ENCODE data around the gene RNF31. TPM values are rescaled to one million over a fixed set of nuclear protein-coding genes. Genes with fewer than 3 reads are reported as not detected.
A peak's percentile ranks its signal among the peaks of the same experiment; 100 is the strongest.

Gene RNF31
- total RNA-seq, 2 donors from 2014 or later, result 75.5 to 82.9 TPM

DNA sequence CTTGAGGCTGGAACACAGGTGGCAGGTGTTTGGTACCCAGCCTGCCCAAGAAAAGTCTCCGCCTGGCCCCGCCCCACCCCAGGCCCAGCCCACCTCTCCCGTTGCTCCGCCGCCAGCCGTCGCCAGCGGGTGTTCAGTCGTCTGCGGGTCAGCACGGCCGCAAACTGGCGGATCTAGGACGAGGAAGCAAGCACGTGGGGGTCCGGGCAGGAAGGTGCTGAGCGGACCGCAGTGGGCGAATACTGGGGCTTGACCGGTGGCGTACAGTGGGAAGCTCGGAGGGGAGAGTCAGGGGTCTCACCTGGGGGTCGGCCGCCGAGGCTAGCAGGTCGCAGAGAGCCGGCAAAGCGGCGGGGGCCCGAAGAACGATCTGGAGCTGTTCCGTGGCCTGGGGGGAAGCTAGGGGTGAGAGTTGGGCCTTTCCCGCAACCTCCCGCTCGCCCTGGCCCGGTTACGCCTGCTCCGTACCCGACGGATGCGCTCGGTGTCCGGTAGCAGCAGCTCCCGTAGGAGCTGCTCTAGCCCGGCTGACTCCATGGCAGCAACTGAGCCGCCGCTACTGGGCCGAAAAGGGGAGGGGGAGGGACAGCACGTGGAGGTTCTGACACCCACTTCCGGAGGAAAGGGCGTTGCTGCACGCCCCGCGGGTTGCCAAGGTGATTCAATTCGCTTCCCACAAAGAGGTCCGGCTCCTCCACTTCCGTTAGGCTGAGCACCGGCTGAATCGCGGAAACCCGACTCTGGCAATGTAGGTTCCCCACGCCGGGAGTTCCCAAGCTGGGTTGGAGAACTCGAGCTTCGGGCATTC lies 41.2 kb downstream of the RNF31 start, which contains the start of gene IPO4:
Gene IPO4 (minus strand): TSS at position 566 of the 808 bp plus-strand sequence. CDS start 29 bp downstream, at position 537.
- no peaks in the 10 kb centered on the region for H3K9me3 Mint-ChIP-seq
- H3K27me3 ChIP-seq (ENCODE audit: control insufficient read depth, insufficient read depth, low read length, poor library complexity, severe bottlenecking), result no peaks in the 10 kb centered on the region
- peaks cover 52% of the 10 kb centered on the region for H3K36me3 Mint-ChIP-seq (ENCODE audit: low read depth)
- H3K36me3 ChIP-seq (ENCODE audit: control insufficient read depth, insufficient read depth, low read length), result peaks cover 72% of the 10 kb centered on the region
- 0 to 1% methylated on average over 27 to 65 of the region's 65 CpGs for WGBS, 2 experiments (ENCODE audit: insufficient coverage in 1 of 2, insufficient read length in 1 of 2)
- peak within 1 kb of the TSS; percentile 91 for H3K27ac Mint-ChIP-seq
- no peaks in the 10 kb centered on the region for H3K9me3 ChIP-seq (ENCODE audit: control insufficient read depth, low read length)
- peaks cover 6% of the 10 kb centered on the region for H3K4me1 Mint-ChIP-seq
- peak within 1 kb of the TSS; percentile 89 for H3K4me3 Mint-ChIP-seq
- TF ChIP-seq, protein P1, sequence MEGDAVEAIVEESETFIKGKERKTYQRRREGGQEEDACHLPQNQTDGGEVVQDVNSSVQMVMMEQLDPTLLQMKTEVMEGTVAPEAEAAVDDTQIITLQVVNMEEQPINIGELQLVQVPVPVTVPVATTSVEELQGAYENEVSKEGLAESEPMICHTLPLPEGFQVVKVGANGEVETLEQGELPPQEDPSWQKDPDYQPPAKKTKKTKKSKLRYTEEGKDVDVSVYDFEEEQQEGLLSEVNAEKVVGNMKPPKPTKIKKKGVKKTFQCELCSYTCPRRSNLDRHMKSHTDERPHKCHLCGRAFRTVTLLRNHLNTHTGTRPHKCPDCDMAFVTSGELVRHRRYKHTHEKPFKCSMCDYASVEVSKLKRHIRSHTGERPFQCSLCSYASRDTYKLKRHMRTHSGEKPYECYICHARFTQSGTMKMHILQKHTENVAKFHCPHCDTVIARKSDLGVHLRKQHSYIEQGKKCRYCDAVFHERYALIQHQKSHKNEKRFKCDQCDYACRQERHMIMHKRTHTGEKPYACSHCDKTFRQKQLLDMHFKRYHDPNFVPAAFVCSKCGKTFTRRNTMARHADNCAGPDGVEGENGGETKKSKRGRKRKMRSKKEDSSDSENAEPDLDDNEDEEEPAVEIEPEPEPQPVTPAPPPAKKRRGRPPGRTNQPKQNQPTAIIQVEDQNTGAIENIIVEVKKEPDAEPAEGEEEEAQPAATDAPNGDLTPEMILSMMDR (conservative IDR thresholded peaks at IDR 0.05), result no peak
- no peaks in the 10 kb centered on the region for H3K4me1 ChIP-seq (ENCODE audit: control insufficient read depth, insufficient read depth, low read length)
- peak; percentile 99 for DNase-seq
- H3K27me3 Mint-ChIP-seq (ENCODE audit: insufficient read depth), result no peaks in the 10 kb centered on the region
- H3K9ac ChIP-seq (ENCODE audit: extremely low read depth, low read length, poor library complexity, severe bottlenecking), result peak within 1 kb of the TSS; percentile 74
- peak within 1 kb of the TSS; percentile 63 for H3K27ac ChIP-seq (ENCODE audit: low read depth, low read length)
- H3K4me3 ChIP-seq (ENCODE audit: low read length), result peak within 1 kb of the TSS; percentile 89

DNA sequence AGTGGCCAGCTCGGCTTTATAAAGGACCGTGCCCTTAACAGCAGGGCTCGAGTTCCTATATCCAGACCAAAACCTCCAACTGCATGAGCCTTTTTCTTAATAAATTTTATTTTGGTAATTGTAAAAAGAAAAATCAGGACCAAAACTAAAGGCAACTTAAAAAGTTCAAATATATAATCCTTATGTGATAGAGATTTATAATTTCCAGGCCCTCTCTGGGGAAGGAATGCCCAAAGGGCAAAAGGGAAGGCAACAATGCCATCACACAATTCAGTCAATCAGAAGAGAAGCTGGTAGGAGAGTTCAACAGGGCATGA lies 41.7 kb downstream of the RNF31 start:
- peak overlapping the region; percentile 89 for H3K4me3 ChIP-seq (ENCODE audit: low read length)
- peaks cover 53% of the 10 kb centered on the region for H3K36me3 Mint-ChIP-seq (ENCODE audit: low read depth)
- peak overlapping the region; percentile 3 for H3K27ac Mint-ChIP-seq
- H3K9ac ChIP-seq (ENCODE audit: extremely low read depth, low read length, poor library complexity, severe bottlenecking), result no peak overlapping the region
- H3K27me3 ChIP-seq (ENCODE audit: control insufficient read depth, insufficient read depth, low read length, poor library complexity, severe bottlenecking), result no peaks in the 10 kb centered on the region
- WGBS, 2 experiments (ENCODE audit: insufficient coverage in 1 of 2, insufficient read length in 1 of 2), result 11% methylated on average over 3 of the region's 3 CpGs; no CpG with 5 or more reads in 1 of the 2 experiments
- no peaks in the 10 kb centered on the region for H3K27me3 Mint-ChIP-seq (ENCODE audit: insufficient read depth)
- no peaks in the 10 kb centered on the region for H3K9me3 ChIP-seq (ENCODE audit: control insufficient read depth, low read length)
- TF ChIP-seq, protein P1 (conservative IDR thresholded peaks at IDR 0.05), result no peak
- DNase-seq, result no peak
- no peaks in the 10 kb centered on the region for H3K9me3 Mint-ChIP-seq
- no peak overlapping the region for H3K27ac ChIP-seq (ENCODE audit: low read depth, low read length)
- H3K4me1 Mint-ChIP-seq, result peaks cover 6% of the 10 kb centered on the region
- H3K4me3 Mint-ChIP-seq, result peak overlapping the region; percentile 89
- no peaks in the 10 kb centered on the region for H3K4me1 ChIP-seq (ENCODE audit: control insufficient read depth, insufficient read depth, low read length)
- peaks cover 71% of the 10 kb centered on the region for H3K36me3 ChIP-seq (ENCODE audit: control insufficient read depth, insufficient read depth, low read length)

DNA sequence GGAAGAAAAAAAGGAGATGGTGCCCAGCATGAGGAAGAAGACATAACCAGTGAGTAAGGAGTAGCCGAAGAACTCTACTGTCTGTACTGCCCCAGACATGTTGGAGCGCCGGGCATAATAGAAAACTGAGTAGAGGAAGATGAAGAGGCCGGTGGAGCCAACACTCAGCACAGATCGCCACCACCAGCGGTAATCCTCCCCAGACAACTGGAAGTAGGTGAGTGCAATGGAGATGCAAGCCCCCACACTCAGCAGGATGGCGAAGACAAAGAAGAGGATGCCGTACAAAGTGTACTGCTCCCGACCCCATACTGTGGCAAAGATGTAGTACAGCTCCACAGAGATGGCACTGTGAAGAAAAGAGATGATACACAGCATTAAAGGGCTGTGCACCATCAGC lies 42.2 kb downstream of the RNF31 start:
- H3K27ac ChIP-seq (ENCODE audit: low read depth, low read length), result no peak overlapping the region

More for the DNA sequence above, 42.2 kb downstream of the RNF31 start:
- no peaks in the 10 kb centered on the region for H3K27me3 ChIP-seq (ENCODE audit: control insufficient read depth, insufficient read depth, low read length, poor library complexity, severe bottlenecking)
- H3K9ac ChIP-seq (ENCODE audit: extremely low read depth, low read length, poor library complexity, severe bottlenecking), result no peak overlapping the region
- Mint-ChIP-seq H3K4me3 (no peak overlapping the region), H3K9me3 (no peaks in the 10 kb centered on the region), H3K36me3 (ENCODE audit: low read depth) (peaks cover 54% of the 10 kb centered on the region), H3K4me1 (peaks cover 6% of the 10 kb centered on the region), H3K27me3 (ENCODE audit: insufficient read depth) (no peaks in the 10 kb centered on the region), H3K27ac (no peak overlapping the region)
- H3K36me3 ChIP-seq (ENCODE audit: control insufficient read depth, insufficient read depth, low read length), result peaks cover 70% of the 10 kb centered on the region
- TF ChIP-seq, protein P1 (conservative IDR thresholded peaks at IDR 0.05), result no peak
- peak overlapping the region; percentile 89 for H3K4me3 ChIP-seq (ENCODE audit: low read length)
- no peaks in the 10 kb centered on the region for H3K9me3 ChIP-seq (ENCODE audit: control insufficient read depth, low read length)
- H3K4me1 ChIP-seq (ENCODE audit: control insufficient read depth, insufficient read depth, low read length), result no peaks in the 10 kb centered on the region
- no peak for DNase-seq
- WGBS, 2 experiments (ENCODE audit: insufficient coverage in 1 of 2, insufficient read length in 1 of 2), result 95% methylated on average over 9 of the region's 9 CpGs
